ENCODE data around the gene CYP2W1.
"Not testable (repeated sequence)": the region's sequence is repeated elsewhere in the genome, so short reads cannot be mapped to it uniquely, and the experiment has no call there.

Gene CYP2W1

DNA sequence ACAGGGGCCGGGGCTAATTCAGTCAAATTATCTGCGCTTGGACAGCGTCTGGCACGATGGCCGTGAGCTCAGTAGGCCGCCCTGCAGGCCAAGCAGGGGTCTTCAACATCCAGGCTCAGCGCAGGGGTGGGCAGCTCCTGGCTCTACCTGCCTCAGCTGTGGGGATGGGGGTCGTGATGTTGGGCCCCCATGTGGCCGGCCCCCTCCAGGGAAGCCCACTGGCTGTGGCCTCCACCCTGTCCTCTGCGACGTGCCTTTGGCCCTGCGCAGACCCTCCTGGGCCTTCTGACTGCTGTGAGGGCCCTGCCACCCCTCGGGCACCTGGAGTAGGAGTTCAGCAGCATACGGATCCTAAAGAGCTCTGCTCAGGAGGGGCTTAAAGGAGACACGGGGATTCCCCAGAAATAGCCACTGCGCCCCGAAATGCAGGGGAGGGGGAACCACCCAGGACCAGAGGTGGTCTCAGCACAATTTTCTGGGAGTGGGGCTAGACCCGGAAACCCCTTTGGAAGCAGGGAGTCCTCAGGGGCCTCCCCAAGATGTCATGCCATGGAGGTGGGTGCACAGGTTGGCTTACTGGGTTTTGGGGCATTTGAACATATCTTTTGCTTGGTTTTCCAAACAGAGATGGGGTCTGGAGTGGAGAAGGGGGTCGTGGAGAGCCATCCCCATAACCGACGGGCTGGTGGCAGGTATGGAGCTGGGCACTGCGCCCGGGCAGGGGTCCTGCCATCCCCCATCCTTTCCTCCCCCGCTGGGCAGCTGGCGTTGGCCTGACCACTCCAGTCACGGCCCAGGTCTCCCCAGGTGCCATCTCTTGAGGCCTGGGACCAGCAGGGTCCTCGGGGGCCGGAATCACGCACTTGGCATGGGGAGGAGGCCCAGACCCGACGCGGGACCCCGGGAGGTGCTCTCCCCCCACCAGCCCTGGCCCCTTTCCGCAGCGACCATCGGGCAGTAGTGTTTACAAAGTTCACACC is 24.5 kb upstream of the CYP2W1 start:
- Histone ChIP-seq H3K4me1 (peaks cover 92% of the 10 kb centered on the region), H3K4me2 (peak overlapping the region; percentile 92), H3K27ac (peak overlapping the region; percentile 72), H3K9ac (peak overlapping the region; percentile 67), H3K4me3 (no peak overlapping the region), H4K20me1 (peaks cover 3% of the 10 kb centered on the region), H3K9me3 (no peaks in the 10 kb centered on the region), H3K36me3 (no peaks in the 10 kb centered on the region), H3K27me3 (no peaks in the 10 kb centered on the region; the same call in 1 of the 2 replicates)
- TF ChIP-seq Cebpa-rat (IDR thresholded peaks at IDR 0.05), result no peak

DNA sequence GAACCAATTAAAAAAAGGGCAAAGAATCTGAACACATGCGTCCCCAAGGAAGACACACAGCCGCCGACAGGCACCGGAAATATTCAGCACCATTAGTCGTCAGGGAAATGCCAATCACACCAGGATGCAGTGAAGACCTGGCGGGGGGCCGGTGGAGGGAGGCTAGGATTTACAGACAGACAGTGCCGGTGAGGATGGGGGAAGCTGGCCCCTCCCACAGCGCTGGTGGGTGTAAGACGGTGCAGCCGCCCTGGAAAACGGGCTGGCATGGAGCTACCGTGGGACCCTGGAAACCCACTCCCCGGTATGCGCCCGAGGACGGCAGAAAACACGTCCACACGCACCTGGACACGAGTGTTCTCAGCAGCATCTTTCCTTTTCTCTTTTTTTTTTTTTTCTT is 23.7 kb upstream of the CYP2W1 start:
- Histone ChIP-seq H3K4me2 (peak overlapping the region; percentile 92), H3K36me3 (no peaks in the 10 kb centered on the region), H3K9me3 (no peaks in the 10 kb centered on the region), H3K27me3 (no peaks in the 10 kb centered on the region; the same call in 1 of the 2 replicates), H3K4me1 (peaks cover 97% of the 10 kb centered on the region), H4K20me1 (peaks cover 5% of the 10 kb centered on the region; the same call in 1 of the 2 replicates), H3K4me3 (no peak overlapping the region), H3K27ac (peak overlapping the region; percentile 72; the same call in 1 of the 2 replicates), H3K9ac (no peak overlapping the region)
- TF ChIP-seq Cebpa-rat (IDR thresholded peaks at IDR 0.05), result no peak

DNA sequence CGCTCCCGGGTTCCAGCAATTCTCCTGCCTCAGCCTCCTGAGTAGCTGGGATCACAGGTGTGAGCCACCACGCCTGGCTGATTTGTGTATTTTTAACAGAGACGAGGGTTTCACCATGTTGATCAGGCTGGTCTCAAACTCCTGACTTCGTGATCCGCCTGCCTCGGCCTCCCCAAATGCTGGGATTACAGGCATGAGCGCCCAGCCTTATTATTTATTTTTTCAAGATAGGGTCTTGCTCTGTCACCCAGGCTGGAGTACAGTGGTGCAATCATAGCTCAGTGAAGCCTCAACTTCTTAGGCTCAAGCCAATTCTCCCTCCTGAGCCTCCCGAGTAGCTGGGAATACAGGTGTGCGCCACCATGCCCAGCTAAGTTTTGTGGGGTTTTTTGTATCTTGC is 23.2 kb upstream of the CYP2W1 start:
- H3K27ac ChIP-seq, result peak overlapping the region; percentile 65; the same call in 1 of the 2 replicates
- H3K27me3 ChIP-seq, H3K4me3 ChIP-seq, H3K36me3 ChIP-seq, H3K9me3 ChIP-seq, H4K20me1 ChIP-seq: not testable (repeated sequence)
- peak overlapping the region; percentile 92 for H3K4me2 ChIP-seq
- peaks cover 100% of the 10 kb centered on the region for H3K4me1 ChIP-seq
- peak overlapping the region; percentile 60; the same call in 1 of the 2 replicates for H3K9ac ChIP-seq

GRCh38 chr7:960269-960871 is 22.6 kb upstream of the CYP2W1 start:
- peak overlapping the region; percentile 48 for H3K4me3 ChIP-seq
- no peaks in the 10 kb centered on the region for H3K36me3 ChIP-seq
- TF ChIP-seq Cebpa-rat (IDR thresholded peaks at IDR 0.05), result no peak
- H3K9me3 ChIP-seq, result no peaks in the 10 kb centered on the region
- H4K20me1 ChIP-seq, result peaks cover 12% of the 10 kb centered on the region; the same call in 1 of the 2 replicates
- peaks cover 100% of the 10 kb centered on the region for H3K4me1 ChIP-seq
- peak overlapping the region; percentile 60 for H3K9ac ChIP-seq
- H3K27me3 ChIP-seq, result no peaks in the 10 kb centered on the region; the same call in 1 of the 2 replicates
- peak overlapping the region; percentile 65 for H3K27ac ChIP-seq
- peak overlapping the region; percentile 92 for H3K4me2 ChIP-seq

DNA sequence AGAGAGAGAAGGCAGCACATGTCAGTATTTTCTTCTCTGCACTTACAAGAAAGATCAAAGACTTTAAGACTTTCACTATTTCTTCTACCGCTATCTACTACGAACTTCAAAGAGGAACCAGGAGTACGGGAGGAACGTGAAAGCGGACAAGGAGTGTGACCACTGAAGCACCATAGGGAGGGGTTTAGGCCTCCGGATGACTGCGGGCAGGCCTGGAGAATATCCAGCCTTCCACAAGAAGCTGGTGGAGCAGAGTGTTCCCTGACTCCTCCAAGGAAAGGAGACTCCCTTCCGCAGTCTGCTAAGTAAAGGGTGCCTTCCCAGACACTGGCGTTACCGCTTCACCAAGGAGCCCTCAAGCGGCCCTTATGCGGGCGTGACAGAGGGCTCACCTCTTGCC is 22.0 kb upstream of the CYP2W1 start:
- H3K9ac ChIP-seq, H3K27me3 ChIP-seq, H3K9me3 ChIP-seq, H3K36me3 ChIP-seq: not testable (repeated sequence)
- Histone ChIP-seq H3K27ac (peak overlapping the region; percentile 65), H3K4me2 (peak overlapping the region; percentile 92), H3K4me1 (peaks cover 100% of the 10 kb centered on the region), H3K4me3 (peak overlapping the region; percentile 48), H4K20me1 (peaks cover 18% of the 10 kb centered on the region; the same call in 1 of the 2 replicates)

GRCh38 chr7:961546-962400 is 21.2 kb upstream of the CYP2W1 start:
- Histone ChIP-seq H3K4me1 (peaks cover 100% of the 10 kb centered on the region), H3K4me3 (no peak overlapping the region), H3K4me2 (peak overlapping the region; percentile 92), H3K9me3 (no peaks in the 10 kb centered on the region), H3K9ac (peak overlapping the region; percentile 38), H3K27me3 (no peaks in the 10 kb centered on the region; the same call in 1 of the 2 replicates), H3K36me3 (peaks cover 6% of the 10 kb centered on the region; the same call in 1 of the 2 replicates), H4K20me1 (peaks cover 26% of the 10 kb centered on the region; the same call in 1 of the 2 replicates), H3K27ac (peak overlapping the region; percentile 83)
- no peak for TF ChIP-seq Cebpa-rat (IDR thresholded peaks at IDR 0.05)

DNA sequence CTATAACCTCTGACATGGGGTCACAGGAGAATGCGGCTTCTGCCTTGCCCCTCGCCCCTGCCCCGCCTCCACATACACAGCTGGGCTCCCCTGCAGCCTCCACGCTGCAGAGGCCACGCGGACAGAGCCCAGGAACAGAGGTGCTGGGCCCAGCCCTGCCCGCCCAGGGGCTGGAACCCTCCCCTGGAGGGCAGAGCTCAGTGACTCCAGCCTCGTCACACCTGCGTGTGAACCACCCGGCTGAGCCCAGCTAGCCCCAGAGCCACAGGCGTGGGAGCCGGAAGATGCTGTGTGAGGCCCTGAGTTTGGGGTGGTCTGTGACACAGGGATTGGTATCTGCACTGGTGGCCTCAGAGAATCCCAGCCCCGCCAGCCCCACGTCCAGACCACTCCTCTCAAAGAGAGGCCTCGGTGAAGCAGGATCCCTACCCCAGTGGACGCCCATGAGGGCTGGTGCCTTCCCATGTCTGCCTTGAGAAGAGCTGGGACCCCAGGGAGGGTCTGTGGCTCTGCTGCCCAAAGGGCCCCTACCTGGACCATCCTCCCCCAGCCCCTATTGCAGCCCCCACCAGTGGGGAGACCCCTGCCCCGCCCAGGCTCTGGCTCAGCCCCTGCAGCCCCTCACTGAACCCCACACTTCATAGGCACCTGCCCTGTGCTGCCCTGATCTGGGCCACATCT is 20.4 kb upstream of the CYP2W1 start:
- H4K20me1 ChIP-seq, result peaks cover 34% of the 10 kb centered on the region; the same call in 1 of the 2 replicates
- peak overlapping the region; percentile 83 for H3K27ac ChIP-seq
- H3K4me2 ChIP-seq, result peak overlapping the region; percentile 92
- peaks cover 14% of the 10 kb centered on the region for H3K36me3 ChIP-seq
- H3K9me3 ChIP-seq, result no peaks in the 10 kb centered on the region
- H3K4me1 ChIP-seq, result peaks cover 100% of the 10 kb centered on the region
- peak overlapping the region; percentile 18; the same call in 1 of the 2 replicates for H3K4me3 ChIP-seq
- peak overlapping the region; percentile 38; the same call in 1 of the 2 replicates for H3K9ac ChIP-seq
- no peak for TF ChIP-seq Cebpa-rat (IDR thresholded peaks at IDR 0.05)
- H3K27me3 ChIP-seq, result no peaks in the 10 kb centered on the region; the same call in 1 of the 2 replicates

DNA sequence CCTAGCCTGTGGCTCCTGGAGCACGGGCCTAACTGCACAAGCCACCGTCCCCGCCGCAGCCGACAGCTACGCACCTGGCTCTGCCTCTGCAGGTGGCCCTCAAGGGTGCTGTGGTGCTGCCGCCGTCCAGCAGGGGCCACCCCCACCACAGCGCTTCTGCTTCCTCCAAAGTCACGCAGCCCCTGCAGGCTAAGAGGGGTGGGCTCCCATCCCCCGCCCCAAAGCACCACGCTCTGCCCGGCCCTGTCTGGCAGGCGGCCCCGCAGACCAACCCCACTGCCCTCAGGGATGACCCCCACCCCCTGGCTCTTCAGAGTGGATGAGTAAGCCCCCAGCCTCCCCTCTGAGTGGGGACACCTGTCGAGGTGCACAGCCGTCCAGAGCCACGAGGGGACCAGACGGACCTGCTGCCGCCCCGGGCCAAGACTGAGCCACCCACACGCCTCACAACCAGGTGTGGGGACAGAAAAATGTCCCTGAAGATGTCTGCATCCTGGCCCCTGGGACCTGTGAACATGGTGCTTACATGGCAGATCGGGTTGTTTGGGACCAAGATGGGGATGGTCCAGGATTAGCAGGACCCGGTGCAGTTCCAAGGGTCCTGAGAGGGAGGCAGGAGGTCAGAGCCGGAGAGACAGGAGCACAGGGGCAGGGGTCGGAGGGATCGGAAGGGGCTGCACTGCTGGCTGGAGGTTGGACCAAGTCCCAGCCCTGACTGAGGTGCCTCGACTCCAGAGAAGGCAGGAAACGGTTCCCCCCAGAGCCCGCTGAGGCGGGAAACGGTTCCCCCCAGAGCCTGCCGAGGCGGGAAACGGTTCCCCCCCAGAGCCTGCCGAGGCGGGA is 19.5 kb upstream of the CYP2W1 start:
- H3K27ac ChIP-seq, result peak overlapping the region; percentile 83
- peak overlapping the region; percentile 47; the same call in 1 of the 2 replicates for H3K4me3 ChIP-seq
- peak overlapping the region; percentile 92 for H3K4me2 ChIP-seq
- no peaks in the 10 kb centered on the region for H3K9me3 ChIP-seq
- peaks cover 100% of the 10 kb centered on the region for H3K4me1 ChIP-seq
- H3K27me3 ChIP-seq, result no peaks in the 10 kb centered on the region; the same call in 1 of the 2 replicates
- H4K20me1 ChIP-seq, result peaks cover 43% of the 10 kb centered on the region; the same call in 1 of the 2 replicates
- peaks cover 23% of the 10 kb centered on the region for H3K36me3 ChIP-seq
- no peak for TF ChIP-seq Cebpa-rat (IDR thresholded peaks at IDR 0.05)
- H3K9ac ChIP-seq, result peak overlapping the region; percentile 67
